NOMO-1 treated with DMSO at 0.1 percent for 48 hours (cell line): ENCODE results near the gene RFXAP.
"Not testable (repeated sequence)": the region's sequence is repeated elsewhere in the genome, so short reads cannot be mapped to it uniquely, and the experiment has no call there.

Source experiments
- DNase-seq: peaks from one replicate; lab custom pipeline; 2025; ENCODE audit not compliant: unreplicated experiment; lab: John Stamatoyannopoulos, UW

RFXAP gene

GRCh38 chr13:36818804-36819738 lies at the start of gene RFXAP:
Gene RFXAP (plus strand): TSS chr13:36819222. CDS start chr13:36819358, 136 bp downstream.
- peak; percentile 80 for DNase-seq

DNA sequence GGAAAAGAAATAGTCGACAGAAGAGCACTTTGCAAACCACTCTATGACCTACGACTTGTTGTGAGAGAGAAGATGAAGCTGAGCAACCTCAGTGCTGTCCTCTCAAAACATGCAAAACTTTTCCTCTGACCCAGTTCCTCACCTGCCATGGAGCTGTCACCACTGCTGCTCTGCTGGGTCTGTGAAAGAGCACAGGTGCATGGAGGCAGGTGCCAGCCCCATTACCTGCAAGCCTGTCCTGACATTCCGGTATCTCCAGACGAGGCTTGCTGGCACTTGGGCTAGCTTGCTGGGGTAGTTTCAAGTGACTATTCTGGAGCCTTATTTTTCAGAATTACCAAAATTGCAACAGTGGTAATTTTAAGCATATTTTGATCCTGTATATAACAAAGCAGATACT lies 49.5 kb upstream of the RFXAP start:
- DNase-seq: no peak

GRCh38 chr13:36770741-36771140 lies 48.3 kb upstream of the RFXAP start:
- DNase-seq: no peak

DNA sequence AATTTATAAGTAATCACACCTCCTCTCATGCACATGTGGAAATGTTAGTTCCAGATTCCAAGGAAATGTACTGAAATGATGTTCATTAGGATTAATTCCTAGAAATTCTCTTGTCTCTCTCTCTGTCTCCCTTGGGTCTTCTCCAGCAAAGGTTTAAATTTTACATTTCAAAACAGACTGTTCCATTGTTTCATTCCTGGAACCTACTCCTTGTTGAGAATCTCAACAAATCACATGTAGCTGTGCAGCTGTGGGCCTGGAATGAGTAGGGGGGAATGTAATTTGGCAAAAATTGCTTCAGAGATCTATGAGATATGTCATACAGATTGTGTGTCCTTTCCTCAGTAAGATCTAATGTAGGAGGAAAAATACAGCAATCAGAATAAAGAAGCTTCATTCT lies 46.2 kb upstream of the RFXAP start:
- DNase-seq: no peak

- DNase-seq: no peak
These were observed 44.1 kb upstream of the RFXAP start for GRCh38 chr13:36774931-36775330.

DNA sequence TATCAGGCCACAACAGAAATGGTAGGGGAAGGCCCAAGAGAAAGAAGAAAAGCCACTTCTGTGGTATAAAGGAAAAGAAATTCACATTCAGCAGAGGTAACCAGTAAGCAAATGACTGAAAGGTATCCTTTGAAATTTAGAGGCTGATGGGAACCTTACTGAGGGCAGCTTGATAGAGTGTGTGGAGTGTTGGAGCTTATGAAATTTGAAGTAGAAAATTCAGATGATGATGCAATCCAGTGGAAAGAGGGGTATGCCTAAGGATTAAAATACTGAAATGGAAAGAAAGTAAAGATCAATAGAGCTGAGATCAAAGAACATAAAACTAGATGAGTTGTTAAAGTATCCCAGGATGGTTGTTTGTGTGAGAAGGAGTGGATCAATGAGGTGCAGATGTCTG lies 42.8 kb upstream of the RFXAP start:
- DNase-seq: no peak

DNA sequence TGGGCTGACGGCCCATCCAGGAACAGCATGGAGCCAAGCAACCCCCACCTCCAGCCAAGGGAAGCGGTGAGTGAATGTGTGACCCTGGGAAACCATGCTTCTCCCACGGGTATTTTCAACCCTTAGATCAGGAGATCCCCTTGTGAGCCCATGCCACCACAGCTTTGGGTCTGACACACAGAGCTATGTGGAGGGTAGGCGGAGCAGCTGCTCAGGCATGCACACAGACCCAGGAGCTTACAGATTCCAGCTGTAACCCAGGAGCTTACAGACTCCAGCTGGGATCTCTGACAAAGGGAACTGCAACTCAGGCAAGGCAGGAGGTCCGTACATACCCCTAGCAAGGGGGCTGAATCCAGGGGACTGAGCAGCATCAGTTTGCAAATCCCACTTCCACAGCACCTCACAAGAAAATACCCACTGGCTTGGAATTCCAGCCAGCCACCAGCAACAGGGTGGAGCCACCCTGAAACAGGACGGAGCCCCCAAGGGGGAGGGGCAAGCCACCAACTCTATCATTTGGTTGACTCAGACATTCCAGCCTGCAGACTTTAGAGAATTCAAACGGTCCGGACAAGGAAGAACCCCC lies 40.8 kb upstream of the RFXAP start:
- no peak for DNase-seq

DNA sequence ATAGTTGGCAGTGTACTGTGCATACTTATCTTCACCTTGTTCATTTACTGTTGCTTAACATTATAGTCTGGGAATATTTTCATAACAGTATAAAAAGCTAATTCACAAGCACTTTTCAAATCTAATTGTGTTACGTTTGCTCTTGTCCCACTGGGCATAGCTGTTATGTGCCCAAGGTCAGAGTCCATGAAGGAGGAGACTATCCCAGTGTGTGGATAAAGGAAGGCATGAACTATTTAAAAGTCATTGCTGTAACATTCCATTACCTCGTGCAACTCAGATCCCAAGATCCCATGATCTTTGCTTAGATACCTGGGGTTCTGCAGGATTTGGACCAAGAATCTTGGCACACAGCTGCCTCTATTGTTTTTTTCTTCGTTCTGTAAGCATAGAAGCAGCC lies 35.1 kb upstream of the RFXAP start:
- no peak for DNase-seq

DNA sequence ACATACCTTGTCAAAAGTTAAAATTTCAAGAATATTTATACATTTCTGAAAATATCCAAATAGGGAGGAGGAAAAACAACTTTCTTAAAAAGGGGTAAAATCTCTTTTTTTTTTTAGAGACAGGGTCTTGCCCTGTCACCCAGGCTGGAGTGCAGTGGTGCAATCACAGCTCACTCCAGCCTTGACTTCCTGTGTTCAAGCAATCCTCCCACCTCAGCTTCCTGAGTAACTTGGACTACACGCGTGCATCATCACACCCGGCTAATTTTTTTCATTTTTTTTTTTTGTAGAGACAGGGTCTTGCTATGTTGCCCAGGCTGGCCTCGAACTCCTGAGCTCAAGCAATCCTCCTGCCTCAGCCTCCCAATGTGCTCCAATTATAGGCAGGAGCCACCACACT lies 32.8 kb upstream of the RFXAP start:
- not testable (repeated sequence) for DNase-seq

- no peak for DNase-seq
These were observed 31.8 kb upstream of the RFXAP start for GRCh38 chr13:36787181-36787580.

GRCh38 chr13:36788276-36788675 lies 30.7 kb upstream of the RFXAP start:
- DNase-seq: no peak

DNA sequence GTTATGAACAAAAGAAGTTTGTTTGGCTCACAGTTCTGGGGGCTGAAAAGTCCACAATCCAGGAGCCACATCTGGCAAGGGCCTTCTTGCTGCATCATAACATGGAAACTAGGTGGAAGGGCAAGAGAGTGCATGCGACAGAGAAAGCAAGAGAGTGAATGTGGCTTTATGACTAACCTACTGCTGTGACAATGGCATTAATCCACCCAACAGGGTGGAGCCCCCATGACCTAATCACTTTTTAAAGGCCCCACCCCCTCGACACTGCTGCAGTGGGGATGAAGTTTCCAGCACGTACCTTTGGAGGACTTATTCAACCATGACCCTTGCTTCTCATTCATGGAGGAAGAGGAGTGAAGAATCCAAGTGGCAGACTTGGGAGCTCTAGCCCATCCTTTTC lies 30.0 kb upstream of the RFXAP start:
- DNase-seq: no peak

DNA sequence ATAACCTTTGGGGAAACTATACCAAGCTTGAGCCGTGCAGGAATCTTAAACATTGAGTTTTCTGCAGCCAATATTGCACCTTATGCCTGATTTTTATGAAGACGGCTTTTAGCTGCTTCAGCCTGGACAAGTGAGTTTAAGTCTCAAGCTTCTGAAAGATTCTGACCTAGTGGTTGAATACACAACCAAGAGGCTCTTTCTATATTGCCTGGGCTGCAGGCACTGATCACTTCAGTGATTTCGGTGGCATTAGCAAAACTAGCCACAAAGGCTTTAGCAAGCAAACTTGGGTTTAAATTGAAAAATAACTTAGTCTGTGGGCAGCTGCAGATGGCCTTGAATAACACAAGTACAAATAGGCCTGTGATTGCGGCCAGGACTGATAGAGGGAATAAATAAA lies 29.3 kb upstream of the RFXAP start:
- no peak for DNase-seq

DNA sequence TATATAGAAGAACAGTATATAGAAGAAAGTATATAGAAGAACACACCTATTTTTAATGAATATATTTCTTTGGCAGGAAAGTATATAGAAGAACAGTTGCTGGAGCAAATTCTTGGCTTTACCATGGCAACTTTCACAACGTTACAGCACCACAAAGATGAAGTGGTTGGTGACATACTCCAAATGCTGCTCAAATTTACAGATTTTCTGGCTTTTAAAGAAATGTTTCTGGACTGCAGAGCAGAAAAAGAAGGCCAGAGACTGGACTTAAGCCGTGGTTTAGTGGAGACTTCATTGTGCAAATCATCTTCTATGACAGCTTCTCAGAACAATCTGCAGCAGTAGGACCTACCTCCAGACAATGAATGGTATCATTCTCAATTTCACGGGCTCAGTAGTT lies 24.3 kb upstream of the RFXAP start:
- no peak for DNase-seq

GRCh38 chr13:36795463-36795862 lies 23.6 kb upstream of the RFXAP start:
- DNase-seq: no peak

GRCh38 chr13:36796052-36796451 lies 23.0 kb upstream of the RFXAP start:
- DNase-seq: peak; percentile 5

- DNase-seq: no peak
These were observed 18.0 kb upstream of the RFXAP start for GRCh38 chr13:36801035-36801434.

DNA sequence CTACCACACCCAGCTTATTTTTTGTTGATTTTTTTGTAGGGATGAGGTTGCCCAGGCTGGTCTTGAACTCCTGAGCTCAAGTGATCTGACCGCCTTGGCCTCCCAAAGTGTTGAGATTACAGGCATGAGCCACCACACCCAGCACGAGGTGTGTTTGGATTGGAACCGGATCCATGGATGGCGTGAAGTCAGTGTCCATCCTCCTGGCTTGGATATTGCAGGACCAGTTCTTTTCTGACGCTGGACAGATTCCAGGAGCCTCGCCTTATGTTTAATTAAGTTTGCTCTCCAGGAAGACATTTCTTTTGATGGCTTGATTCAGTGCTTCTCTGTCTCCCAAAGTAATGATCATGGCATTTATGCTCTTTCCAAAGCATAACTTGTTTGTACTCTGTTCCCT lies 14.4 kb upstream of the RFXAP start:
- DNase-seq: no peak

GRCh38 chr13:36806102-36806501 lies 12.9 kb upstream of the RFXAP start:
- peak; percentile 89 for DNase-seq

DNA sequence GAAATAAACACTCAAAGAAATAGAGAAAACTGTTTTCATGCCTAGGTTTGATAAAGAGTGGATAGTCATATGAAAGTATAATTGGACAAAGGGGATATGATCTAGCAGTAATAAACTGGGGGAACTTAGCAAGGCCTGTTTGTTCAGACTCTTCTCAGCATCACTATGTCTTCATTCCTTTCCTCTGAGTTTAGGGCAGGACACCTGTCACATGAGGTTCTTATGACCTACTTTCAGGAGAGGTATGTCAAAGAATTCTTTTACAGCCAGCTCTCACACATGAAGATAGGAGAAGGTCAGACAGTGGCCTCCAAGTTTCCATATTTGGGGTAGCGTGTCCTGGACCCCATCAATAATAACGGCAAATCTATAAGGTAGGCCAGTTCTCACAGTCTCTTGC lies 11.4 kb upstream of the RFXAP start:
- no peak for DNase-seq

GRCh38 chr13:36813225-36813624 lies 5.8 kb upstream of the RFXAP start:
- DNase-seq: no peak

- DNase-seq: no peak
These were observed 4.6 kb upstream of the RFXAP start for GRCh38 chr13:36814465-36814864.

GRCh38 chr13:36815062-36815461 lies 4.0 kb upstream of the RFXAP start:
- DNase-seq: no peak
